DND-41 (cell line): Measurements from ENCODE around the gene SMARCC1.

Source experiments
- ATAC-seq: fragments of 200-7000 bp; cut with Tn5 transposase; 3 replicates; pipeline ENCODE4 v1.9.1; 2021; ENCODE audit warnings: low read depth; ENCODE audit not compliant: insufficient read depth
- DNase-seq: peaks from one replicate; pipeline ENCODE4 v3.0.0-alpha.2; 2020
- H2AFZ ChIP-seq: 2 replicates; pipeline ENCODE4 v1.6.0; 2012; ENCODE audit warnings: low read depth, low read length
- H3K27ac ChIP-seq: 2 replicates; pipeline ENCODE4 v1.5.1; 2012; ENCODE audit warnings: low read length, inconsistent platforms
- H3K27me3 ChIP-seq: fragments of 200-600 bp; sonication (generic); 2 replicates; pipeline ENCODE4 v1.6.0; 2012; ENCODE audit warnings: low read length, mild to moderate bottlenecking, inconsistent platforms; ENCODE audit not compliant: insufficient read depth, poor library complexity
- H3K36me3 ChIP-seq: 2 replicates; pipeline ENCODE4 v1.5.1; 2012; ENCODE audit warnings: low read length, inconsistent platforms; ENCODE audit not compliant: insufficient read depth
- H3K4me1 ChIP-seq: 2 replicates; pipeline ENCODE4 v1.5.1; 2012; ENCODE audit warnings: mild to moderate bottlenecking, low read length; ENCODE audit not compliant: insufficient read depth
- H3K4me2 ChIP-seq: 2 replicates; pipeline ENCODE4 v1.6.0; 2012; ENCODE audit warnings: mild to moderate bottlenecking, moderate library complexity, low read length, inconsistent platforms; ENCODE audit not compliant: insufficient read depth
- H3K4me3 ChIP-seq, 2 experiments: fragments of 200-600 bp in 1 of 2; shearing (Covaris generic) in 1 of 2; 2 replicates each; pipeline ENCODE4 v1.5.1; 2012 to 2016; ENCODE audit warnings: inconsistent platforms in 2 of 2, low read length in 2 of 2, mild to moderate bottlenecking in 2 of 2, low read depth in 1 of 2, moderate library complexity in 1 of 2
- H3K79me2 ChIP-seq: 2 replicates; pipeline ENCODE4 v1.6.0; 2012; ENCODE audit warnings: low read length, inconsistent platforms; ENCODE audit not compliant: insufficient read depth
- H3K9ac ChIP-seq: 2 replicates; pipeline ENCODE4 v1.6.0; 2012; ENCODE audit warnings: low read depth, mild to moderate bottlenecking, inconsistent platforms, low read length, moderate library complexity
- H3K9me3 ChIP-seq: 2 replicates; pipeline ENCODE4 v1.5.1; 2012; ENCODE audit warnings: low read length, moderate library complexity, mild to moderate bottlenecking, inconsistent platforms; ENCODE audit not compliant: insufficient read depth, severe bottlenecking
- H4K20me1 ChIP-seq: 2 replicates; pipeline ENCODE4 v1.6.0; 2012; ENCODE audit warnings: low read length; ENCODE audit not compliant: insufficient read depth
- CTCF ChIP-seq: IDR thresholded peaks from 2 replicates; pipeline ENCODE4 v1.5.1; 2012; ENCODE audit warnings: borderline replicate concordance, low read length, moderate library complexity, mild to moderate bottlenecking; ENCODE audit not compliant: poor library complexity, severe bottlenecking; ENCODE audit errors: extremely low read depth
- EZH2 ChIP-seq: IDR thresholded peaks from 3 replicates; pipeline ENCODE4 v1.6.1; 2012; ENCODE audit warnings: borderline replicate concordance, low read depth, mild to moderate bottlenecking, moderate library complexity, low read length, inconsistent platforms; ENCODE audit not compliant: severe bottlenecking

SMARCC1 gene

GRCh38 chr3:47610583-47610982, 171.1 kb downstream of the SMARCC1 start:
- ATAC-seq (no peak), DNase-seq (no peak)
- H3K9me3 ChIP-seq: no peaks in the 10 kb centered on the region
- peaks cover 2% of the 10 kb centered on the region; the same call in 1 of the 2 replicates for H3K79me2 ChIP-seq
- H3K4me3 ChIP-seq: no peak overlapping the region
- H4K20me1 ChIP-seq: no peaks in the 10 kb centered on the region
- H3K36me3 ChIP-seq: peaks cover 95% of the 10 kb centered on the region
- no peaks in the 10 kb centered on the region for H3K4me1 ChIP-seq
- no peaks in the 10 kb centered on the region for H3K27me3 ChIP-seq
- H3K4me2 ChIP-seq: no peak overlapping the region
- no peak overlapping the region for H3K9ac ChIP-seq
- TF ChIP-seq CTCF: no peak
- no peak overlapping the region for H3K27ac ChIP-seq
- H2AFZ ChIP-seq: no peak overlapping the region

GRCh38 chr3:47607335-47607734, 174.4 kb downstream of the SMARCC1 start:
- Histone ChIP-seq H4K20me1 (no peaks in the 10 kb centered on the region), H3K9ac (no peak overlapping the region), H3K4me2 (no peak overlapping the region), H3K27me3 (no peaks in the 10 kb centered on the region), H3K9me3 (no peaks in the 10 kb centered on the region), H2AFZ (no peak overlapping the region), H3K79me2 (peaks cover 4% of the 10 kb centered on the region; the same call in 1 of the 2 replicates), H3K36me3 (peaks cover 97% of the 10 kb centered on the region), H3K27ac (no peak overlapping the region), H3K4me3 (no peak overlapping the region), H3K4me1 (no peaks in the 10 kb centered on the region)
- TF ChIP-seq EZH2 (no peak), CTCF (no peak)
- ATAC-seq: no peak
- DNase-seq: no peak

GRCh38 chr3:47606165-47606564, 175.5 kb downstream of the SMARCC1 start:
- H3K9me3 ChIP-seq: no peaks in the 10 kb centered on the region
- no peaks in the 10 kb centered on the region for H4K20me1 ChIP-seq
- no peak overlapping the region for H3K4me2 ChIP-seq
- no peaks in the 10 kb centered on the region for H3K27me3 ChIP-seq
- peaks cover 9% of the 10 kb centered on the region; the same call in 1 of the 2 replicates for H3K79me2 ChIP-seq
- H3K36me3 ChIP-seq: peaks cover 95% of the 10 kb centered on the region
- ATAC-seq: no peak
- TF ChIP-seq CTCF: no peak
- no peak for TF ChIP-seq EZH2
- H3K4me1 ChIP-seq: no peaks in the 10 kb centered on the region
- H2AFZ ChIP-seq: no peak overlapping the region
- no peak for DNase-seq
- no peak overlapping the region for H3K4me3 ChIP-seq
- H3K9ac ChIP-seq: no peak overlapping the region
- no peak overlapping the region for H3K27ac ChIP-seq

- Histone ChIP-seq H3K36me3 (peaks cover 92% of the 10 kb centered on the region), H2AFZ (no peak overlapping the region), H3K4me3 (no peak overlapping the region), H3K27ac (no peak overlapping the region), H3K4me2 (no peak overlapping the region), H3K79me2 (peaks cover 10% of the 10 kb centered on the region; the same call in 1 of the 2 replicates), H4K20me1 (no peaks in the 10 kb centered on the region), H3K9ac (no peak overlapping the region), H3K27me3 (no peaks in the 10 kb centered on the region), H3K4me1 (no peaks in the 10 kb centered on the region), H3K9me3 (no peaks in the 10 kb centered on the region)
- TF ChIP-seq EZH2: no peak
- no peak for TF ChIP-seq CTCF
- ATAC-seq (no peak), DNase-seq (no peak)
These were observed 176.0 kb downstream of the SMARCC1 start for GRCh38 chr3:47605652-47606051.
